Keratinocyte (primary cell): ENCODE measurements around the gene LENG1. TPM values are rescaled to one million over a fixed set of nuclear protein-coding genes. Genes with fewer than 3 reads are reported as not detected.

Source experiments
- DNase-seq: peaks from one replicate; pipeline ENCODE4 v3.0.0-alpha.2; 2011; ENCODE audit warnings: low read depth, missing footprints, low spot score
- FAIRE-seq: peaks from 2 replicates; lab custom pipeline; 2011; peaks lifted over from hg19 to GRCh38; lab: Jason Lieb, UNC
- H2AFZ ChIP-seq: 2 replicates; pipeline ENCODE4 v1.6.0; 2012; ENCODE audit warnings: low read length, control low read depth, inconsistent platforms; ENCODE audit not compliant: control insufficient read depth
- H3K27ac ChIP-seq: 2 replicates; pipeline ENCODE4 v1.5.1; 2011; ENCODE audit warnings: low read length; ENCODE audit not compliant: control insufficient read depth, insufficient read depth
- H3K27me3 ChIP-seq: 3 replicates; pipeline ENCODE4 v1.6.0; 2011; ENCODE audit warnings: low read length; ENCODE audit not compliant: control insufficient read depth, insufficient read depth; ENCODE audit errors: extremely low read depth
- H3K36me3 ChIP-seq, 2 experiments: 2 replicates in 1 of 2; 3 replicates in 1 of 2; pipeline ENCODE4 v1.5.1; 2011; ENCODE audit warnings: low read length in 2 of 2, mild to moderate bottlenecking in 1 of 2; ENCODE audit not compliant: control insufficient read depth in 2 of 2, insufficient read depth in 2 of 2; ENCODE audit errors: extremely low read depth in 1 of 2
- H3K4me1 ChIP-seq: 3 replicates; pipeline ENCODE4 v1.5.1; 2011; ENCODE audit warnings: low read length; ENCODE audit not compliant: control insufficient read depth, insufficient read depth; ENCODE audit errors: extremely low read depth
- H3K4me2 ChIP-seq: 3 replicates; pipeline ENCODE4 v1.6.0; 2011; ENCODE audit warnings: low read depth, low read length; ENCODE audit not compliant: control insufficient read depth, insufficient read depth; ENCODE audit errors: extremely low read depth
- H3K4me3 ChIP-seq, 3 experiments: fragments of 200-600 bp in 1 of 3; sonication (generic) in 1 of 3; 2 replicates in 2 of 3; 3 replicates in 1 of 3; pipeline ENCODE4 v1.5.1; 2011 to 2016; ENCODE audit warnings: low read length in 3 of 3, mild to moderate bottlenecking in 3 of 3, control low read depth in 2 of 3, inconsistent platforms in 1 of 3, low read depth in 1 of 3, mixed read lengths in 1 of 3, mixed run types in 1 of 3, moderate library complexity in 1 of 3; ENCODE audit not compliant: control insufficient read depth in 2 of 3, insufficient read depth in 2 of 3; ENCODE audit errors: extremely low read depth in 1 of 3
- H3K79me2 ChIP-seq: 2 replicates; pipeline ENCODE4 v1.6.0; 2012; ENCODE audit warnings: low read length; ENCODE audit not compliant: control insufficient read depth, insufficient read depth
- H3K9ac ChIP-seq: 3 replicates; pipeline ENCODE4 v1.6.0; 2011; ENCODE audit warnings: low read length; ENCODE audit not compliant: control insufficient read depth, insufficient read depth; ENCODE audit errors: extremely low read depth
- H3K9me1 ChIP-seq: 3 replicates; pipeline ENCODE4 v1.6.0; 2011; ENCODE audit warnings: low read length; ENCODE audit not compliant: control insufficient read depth, insufficient read depth; ENCODE audit errors: extremely low read depth
- H3K9me3 ChIP-seq: 2 replicates; pipeline ENCODE4 v1.5.1; 2012; ENCODE audit warnings: low read depth, low read length; ENCODE audit not compliant: control insufficient read depth
- H4K20me1 ChIP-seq: 3 replicates; pipeline ENCODE4 v1.6.0; 2011; ENCODE audit warnings: low read length; ENCODE audit not compliant: control insufficient read depth, insufficient read depth; ENCODE audit errors: extremely low read depth
- EZH2 ChIP-seq: IDR thresholded peaks from one replicate; pipeline ENCODE4 v1.6.1; 2012; ENCODE audit warnings: inconsistent platforms, mild to moderate bottlenecking, low read length, moderate library complexity
- dilution Hi-C: fragments of 300-500 bp; cut with MboI; formaldehyde crosslinking; loops from one replicate; pipeline ENCODE4 v1.7.0; 2020; ENCODE audit warnings: low sequenced_read_pairs; ENCODE audit not compliant: extremely low pct_ligation_motif_present
- polyA plus RNA-seq, 5 experiments: library from polyadenylated mRNA; depleted of rRNA in 3 of 5; stranded (reverse) in 3 of 5; stranded (forward) in 1 of 5; unstranded in 1 of 5; fragments of >200 nt; gene quantifications; 1 replicate in 1 of 5; 2 replicates in 3 of 5; 3 replicates in 1 of 5; pipeline versions ENCODE4 v1.2.1 to v1.2.3, GENCODE V29; 2011 to 2012; ENCODE audit warnings: missing spikeins in 2 of 5, low read depth in 1 of 5, low replicate concordance in 1 of 5
- TF ChIP-seq, protein P1 (sequence below), 3 experiments: IDR thresholded peaks in 1 of 3; conservative IDR thresholded peaks in 1 of 3; optimal IDR thresholded peaks in 1 of 3; 2 replicates in 2 of 3; 3 replicates in 1 of 3; pipeline versions ENCODE3 to v1.5.1; 2011; ENCODE audit warnings: low read length in 3 of 3, mild to moderate bottlenecking in 3 of 3, moderate library complexity in 2 of 3, control low read depth in 1 of 3, inconsistent platforms in 1 of 3; ENCODE audit not compliant: insufficient read depth in 2 of 3; ENCODE audit errors: extremely low read depth in 1 of 3

The LENG1 gene
- polyA plus RNA-seq, 1 donor (not counting 4 experiments of a cell fraction or from before 2014, with no cell fraction given): 3.4 TPM

GRCh38 chr19:54162884-54163283 is 3.4 kb upstream of the LENG1 start:
- H3K4me1 ChIP-seq: peaks cover 24% of the 10 kb centered on the region
- FAIRE-seq: no peak

DNA sequence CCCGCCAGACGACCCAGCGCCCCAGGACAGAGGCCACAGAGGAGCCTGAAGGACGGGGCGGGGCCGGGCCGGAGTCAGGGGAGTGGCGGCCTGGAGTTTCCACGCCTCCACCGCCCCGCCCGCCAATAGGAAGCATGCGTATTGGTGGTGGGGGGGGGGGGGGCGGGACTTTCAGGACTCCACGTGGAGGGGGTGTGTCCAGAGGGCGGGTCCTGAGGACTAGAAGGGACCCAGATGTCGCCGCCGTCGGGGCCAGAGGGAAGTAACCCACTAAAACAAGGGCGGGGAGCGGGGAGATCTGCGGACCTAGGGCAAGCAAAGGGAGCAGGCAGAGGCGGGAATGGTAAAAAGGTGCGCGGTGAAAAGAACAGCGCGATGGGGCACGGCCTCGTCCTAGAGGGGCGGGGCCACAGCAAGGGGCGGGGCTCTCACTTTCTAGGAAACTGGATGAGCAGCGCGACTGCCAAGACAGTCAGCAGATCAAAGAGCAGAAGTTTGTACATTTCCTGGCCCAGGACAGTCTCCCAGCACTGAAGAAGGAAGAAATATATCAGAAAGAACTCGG is 2.8 kb upstream of the LENG1 start:
- Histone ChIP-seq H3K4me2 (peak overlapping the region; percentile 18), H3K79me2 (peaks cover 7% of the 10 kb centered on the region), H4K20me1 (no peaks in the 10 kb centered on the region), H3K27me3 (no peaks in the 10 kb centered on the region), H3K4me1 (peaks cover 24% of the 10 kb centered on the region), H3K9ac (no peak overlapping the region), H3K9me3 (no peaks in the 10 kb centered on the region), H3K4me3 (peak overlapping the region; percentile 38 to 50 (median 39)), H3K36me3 (peaks cover 1 to 7% of the 10 kb centered on the region in 2 experiments), H2AFZ (no peak overlapping the region), H3K9me1 (no peaks in the 10 kb centered on the region), H3K27ac (no peak overlapping the region)
- TF ChIP-seq, protein P1, sequence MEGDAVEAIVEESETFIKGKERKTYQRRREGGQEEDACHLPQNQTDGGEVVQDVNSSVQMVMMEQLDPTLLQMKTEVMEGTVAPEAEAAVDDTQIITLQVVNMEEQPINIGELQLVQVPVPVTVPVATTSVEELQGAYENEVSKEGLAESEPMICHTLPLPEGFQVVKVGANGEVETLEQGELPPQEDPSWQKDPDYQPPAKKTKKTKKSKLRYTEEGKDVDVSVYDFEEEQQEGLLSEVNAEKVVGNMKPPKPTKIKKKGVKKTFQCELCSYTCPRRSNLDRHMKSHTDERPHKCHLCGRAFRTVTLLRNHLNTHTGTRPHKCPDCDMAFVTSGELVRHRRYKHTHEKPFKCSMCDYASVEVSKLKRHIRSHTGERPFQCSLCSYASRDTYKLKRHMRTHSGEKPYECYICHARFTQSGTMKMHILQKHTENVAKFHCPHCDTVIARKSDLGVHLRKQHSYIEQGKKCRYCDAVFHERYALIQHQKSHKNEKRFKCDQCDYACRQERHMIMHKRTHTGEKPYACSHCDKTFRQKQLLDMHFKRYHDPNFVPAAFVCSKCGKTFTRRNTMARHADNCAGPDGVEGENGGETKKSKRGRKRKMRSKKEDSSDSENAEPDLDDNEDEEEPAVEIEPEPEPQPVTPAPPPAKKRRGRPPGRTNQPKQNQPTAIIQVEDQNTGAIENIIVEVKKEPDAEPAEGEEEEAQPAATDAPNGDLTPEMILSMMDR (optimal IDR thresholded peaks at IDR 0.05 in 1 of 3, IDR thresholded peaks at IDR 0.05 in 1 of 3, conservative IDR thresholded peaks at IDR 0.05 in 1 of 3; ENCODE audit: extremely low read depth in 1 of 3, insufficient read depth in 2 of 3, low read length in 3 of 3): no peak
- TF ChIP-seq EZH2: no peak
- dilution Hi-C loops: no loop called here
- FAIRE-seq: no peak
- DNase-seq: no peak

More at GRCh38 chr19:54162884-54163283, 3.4 kb upstream of the LENG1 start:
- no peak overlapping the region for H2AFZ ChIP-seq
- H3K36me3 ChIP-seq: peaks cover 1 to 2% of the 10 kb centered on the region in 2 experiments
- H4K20me1 ChIP-seq: no peaks in the 10 kb centered on the region
- no peak overlapping the region for H3K27ac ChIP-seq
- no peaks in the 10 kb centered on the region for H3K9me3 ChIP-seq
- DNase-seq: no peak
- peak overlapping the region; percentile 38 to 50 (median 39) for H3K4me3 ChIP-seq
- H3K79me2 ChIP-seq: peaks cover 7% of the 10 kb centered on the region
- no peaks in the 10 kb centered on the region for H3K9me1 ChIP-seq
- dilution Hi-C loops: no loop called here
- H3K27me3 ChIP-seq: no peaks in the 10 kb centered on the region
- TF ChIP-seq, protein P1 (optimal IDR thresholded peaks at IDR 0.05 in 1 of 3, IDR thresholded peaks at IDR 0.05 in 1 of 3, conservative IDR thresholded peaks at IDR 0.05 in 1 of 3; ENCODE audit: extremely low read depth in 1 of 3, insufficient read depth in 2 of 3, low read length in 3 of 3): no peak
- no peak for TF ChIP-seq EZH2
- peak overlapping the region; percentile 18 for H3K4me2 ChIP-seq
- no peak overlapping the region for H3K9ac ChIP-seq
